ENCODE measurements around the gene B4GALNT4. TPM values are rescaled to one million over a fixed set of nuclear protein-coding genes. Genes with fewer than 3 reads are reported as not detected.

The B4GALNT4 gene
- total RNA-seq, 1 donor from 2014 or later, result 64.6 TPM

- Histone ChIP-seq H3K9ac (ENCODE audit: low read length) (no peak overlapping the region), H4K20me1 (ENCODE audit: insufficient read depth, low read length) (peaks cover under 1% of the 10 kb centered on the region), H2AFZ (ENCODE audit: low read depth, low read length) (no peak overlapping the region), H3K4me1 (ENCODE audit: insufficient read depth, low read length) (no peaks in the 10 kb centered on the region), H3K79me2 (ENCODE audit: insufficient read depth, low read length) (no peaks in the 10 kb centered on the region), H3K27ac (ENCODE audit: low read depth, low read length) (no peak overlapping the region), H3K4me2 (ENCODE audit: low read length) (no peak overlapping the region), H3K9me3 (ENCODE audit: insufficient read depth, low read depth, low read length) (peaks cover 4% of the 10 kb centered on the region), H3K4me3 (ENCODE audit: insufficient read depth, low read depth, low read length) (no peak overlapping the region), H3K36me3 (ENCODE audit: insufficient read depth, low read length) (no peaks in the 10 kb centered on the region), H3K27me3 (ENCODE audit: insufficient read depth, low read length) (peaks cover 18% of the 10 kb centered on the region)
- Mint-ChIP-seq H3K27ac (ENCODE audit: unreplicated experiment) (no peak overlapping the region), H3K27me3 (ENCODE audit: low read depth, unreplicated experiment) (peaks cover 13% of the 10 kb centered on the region), H3K36me3 (ENCODE audit: low read depth, unreplicated experiment) (peaks cover 2% of the 10 kb centered on the region), H3K4me3 (ENCODE audit: unreplicated experiment) (no peak overlapping the region), H3K4me1 (ENCODE audit: low read depth, unreplicated experiment) (no peaks in the 10 kb centered on the region), H3K9me3 (ENCODE audit: unreplicated experiment) (peaks cover 4% of the 10 kb centered on the region)
- FAIRE-seq (no peak), DNase-seq (ENCODE audit: low read depth) (no peak)
- TF ChIP-seq CTCF (IDR thresholded peaks at IDR 0.05; ENCODE audit: insufficient read depth, low read depth, low read length), result no peak
Observed at GRCh38 chr11:364991-365725, 4.1 kb upstream of the B4GALNT4 start.

- no peak for FAIRE-seq
- no peaks in the 10 kb centered on the region for H3K36me3 Mint-ChIP-seq (ENCODE audit: low read depth, unreplicated experiment)
- TF ChIP-seq EZH2 (IDR thresholded peaks at IDR 0.05; ENCODE audit: insufficient read depth, low read length) (no peak), CTCF (IDR thresholded peaks at IDR 0.05; ENCODE audit: insufficient read depth, low read depth, low read length) (no peak)
Observed at GRCh38 chr11:365831-366230, 3.5 kb upstream of the B4GALNT4 start.

GRCh38 chr11:367956-368413, 1.3 kb upstream of the B4GALNT4 start:
- no peak overlapping the region for H3K4me3 ChIP-seq (ENCODE audit: insufficient read depth, low read depth, low read length)

More at GRCh38 chr11:365831-366230, 3.5 kb upstream of the B4GALNT4 start:
- Histone ChIP-seq H4K20me1 (ENCODE audit: insufficient read depth, low read length) (peaks cover 8% of the 10 kb centered on the region), H3K79me2 (ENCODE audit: insufficient read depth, low read length) (no peaks in the 10 kb centered on the region), H3K27ac (ENCODE audit: low read depth, low read length) (no peak overlapping the region), H3K27me3 (ENCODE audit: insufficient read depth, low read length) (peaks cover 18% of the 10 kb centered on the region), H3K4me1 (ENCODE audit: insufficient read depth, low read length) (no peaks in the 10 kb centered on the region), H3K36me3 (ENCODE audit: insufficient read depth, low read length) (no peaks in the 10 kb centered on the region), H3K4me2 (ENCODE audit: low read length) (no peak overlapping the region), H3K9me3 (ENCODE audit: insufficient read depth, low read depth, low read length) (peaks cover 3% of the 10 kb centered on the region), H2AFZ (ENCODE audit: low read depth, low read length) (no peak overlapping the region), H3K4me3 (ENCODE audit: insufficient read depth, low read depth, low read length) (no peak overlapping the region), H3K9ac (ENCODE audit: low read length) (no peak overlapping the region)
- Mint-ChIP-seq H3K4me3 (ENCODE audit: unreplicated experiment) (peak overlapping the region; percentile 45), H3K27ac (ENCODE audit: unreplicated experiment) (no peak overlapping the region), H3K4me1 (ENCODE audit: low read depth, unreplicated experiment) (no peaks in the 10 kb centered on the region), H3K27me3 (ENCODE audit: low read depth, unreplicated experiment) (peaks cover 13% of the 10 kb centered on the region), H3K9me3 (ENCODE audit: unreplicated experiment) (peaks cover 4% of the 10 kb centered on the region)
- DNase-seq (ENCODE audit: low read depth), result no peak

More at GRCh38 chr11:367956-368413, 1.3 kb upstream of the B4GALNT4 start:
- Mint-ChIP-seq H3K27ac (ENCODE audit: unreplicated experiment) (peak overlapping the region; percentile 10), H3K4me3 (ENCODE audit: unreplicated experiment) (peak overlapping the region; percentile 46), H3K27me3 (ENCODE audit: low read depth, unreplicated experiment) (peaks cover 13% of the 10 kb centered on the region), H3K9me3 (ENCODE audit: unreplicated experiment) (peaks cover 4% of the 10 kb centered on the region), H3K4me1 (ENCODE audit: low read depth, unreplicated experiment) (peaks cover 2% of the 10 kb centered on the region), H3K36me3 (ENCODE audit: low read depth, unreplicated experiment) (no peaks in the 10 kb centered on the region)
- FAIRE-seq (no peak), DNase-seq (ENCODE audit: low read depth) (no peak)
- H3K27me3 ChIP-seq (ENCODE audit: insufficient read depth, low read length), result peaks cover 20% of the 10 kb centered on the region
- no peaks in the 10 kb centered on the region for H3K36me3 ChIP-seq (ENCODE audit: insufficient read depth, low read length)
- H3K79me2 ChIP-seq (ENCODE audit: insufficient read depth, low read length), result no peaks in the 10 kb centered on the region
- no peak overlapping the region for H3K27ac ChIP-seq (ENCODE audit: low read depth, low read length)
- no peak overlapping the region for H2AFZ ChIP-seq (ENCODE audit: low read depth, low read length)
- TF ChIP-seq EZH2 (IDR thresholded peaks at IDR 0.05; ENCODE audit: insufficient read depth, low read length) (no peak), CTCF (IDR thresholded peaks at IDR 0.05; ENCODE audit: insufficient read depth, low read depth, low read length) (no peak)
- no peak overlapping the region for H3K9ac ChIP-seq (ENCODE audit: low read length)
- no peaks in the 10 kb centered on the region for H3K4me1 ChIP-seq (ENCODE audit: insufficient read depth, low read length)
- peaks cover 23% of the 10 kb centered on the region for H4K20me1 ChIP-seq (ENCODE audit: insufficient read depth, low read length)
- peak overlapping the region; percentile 70 for H3K4me2 ChIP-seq (ENCODE audit: low read length)
- H3K9me3 ChIP-seq (ENCODE audit: insufficient read depth, low read depth, low read length), result no peaks in the 10 kb centered on the region
